Caco-2 (cell line): Measurements from ENCODE around the gene BOLA2B. TPM values are rescaled to one million over a fixed set of nuclear protein-coding genes. Genes with fewer than 3 reads are reported as not detected.
"Not testable (repeated sequence)": the region's sequence is repeated elsewhere in the genome, so short reads cannot be mapped to it uniquely, and the experiment has no call there.

Source experiments
- Bru-seq: library from RNA; stranded (reverse); fragments of 400-500 nt; gene quantifications from one replicate; lab custom pipeline; 2021; lab: Mats Ljungman, UMichigan
- BruChase-seq, 2 experiments: library from RNA; stranded (reverse); fragments of 400-500 nt; gene quantifications; one replicate each; lab custom pipeline; 2021; lab: Mats Ljungman, UMichigan
- BruUV-seq: library from RNA; stranded (reverse); fragments of 400-500 nt; replicated peaks from 2 replicates; lab custom pipeline; 2021; lab: Mats Ljungman, UMichigan
- CTCF ChIA-PET: fragments of 300-600 bp; sonication (Branson Sonifier 250); formaldehyde crosslinking; loops from one replicate; lab custom pipeline; 2022; ENCODE audit warnings: antibody characterized with exemption; lab: Charles Lee
- POLR2A ChIA-PET: fragments of 300-600 bp; sonication (Branson Sonifier 250); formaldehyde crosslinking; loops from one replicate; lab custom pipeline; 2022; ENCODE audit warnings: antibody characterized with exemption; lab: Charles Lee
- DNase-seq, 2 experiments: peaks; one replicate each; pipeline versions ENCODE4 v3.0.0 to v3.0.0-alpha.2; 2020 to 2022
- H3K27me3 ChIP-seq: replicated peaks from 2 replicates; pipeline ENCODE4 v1.6.0; 2011; ENCODE audit warnings: low read length; ENCODE audit not compliant: control insufficient read depth, insufficient read depth
- H3K36me3 ChIP-seq: 2 replicates; pipeline ENCODE4 v1.5.1; 2011; ENCODE audit warnings: low read length; ENCODE audit not compliant: control insufficient read depth, insufficient read depth
- H3K4me1 ChIP-seq: fragments of 250-450 bp; sonication (Bioruptor Pico); 2 replicates; pipeline ENCODE4 v1.5.1; 2020; ENCODE audit warnings: mild to moderate bottlenecking
- H3K4me3 ChIP-seq: 2 replicates; pipeline ENCODE4 v1.5.1; 2011; ENCODE audit warnings: low read depth, mild to moderate bottlenecking, control low read depth, low read length
- H3K9me3 ChIP-seq: fragments of 250-450 bp; sonication (Bioruptor Pico); 2 replicates; pipeline ENCODE4 v1.5.1; 2020; ENCODE audit warnings: mild to moderate bottlenecking, moderate library complexity
- H3K27ac Mint-ChIP-seq: one replicate; pipeline ENCODE4 v1.8.0; 2022; ENCODE audit warnings: mixed read lengths; ENCODE audit not compliant: unreplicated experiment
- H3K27me3 Mint-ChIP-seq: one replicate; pipeline ENCODE4 v1.8.0; 2022; ENCODE audit warnings: mixed read lengths; ENCODE audit not compliant: insufficient read depth, unreplicated experiment
- H3K36me3 Mint-ChIP-seq: one replicate; pipeline ENCODE4 v1.8.0; 2022; ENCODE audit warnings: mild to moderate bottlenecking, mixed read lengths; ENCODE audit not compliant: insufficient read depth, unreplicated experiment
- H3K4me1 Mint-ChIP-seq: one replicate; pipeline ENCODE4 v1.8.0; 2022; ENCODE audit warnings: low read depth, mixed read lengths; ENCODE audit not compliant: unreplicated experiment
- H3K4me3 Mint-ChIP-seq: one replicate; pipeline ENCODE4 v1.8.0; 2022; ENCODE audit warnings: mild to moderate bottlenecking, moderate library complexity, mixed read lengths; ENCODE audit not compliant: unreplicated experiment
- H3K9me3 Mint-ChIP-seq: one replicate; pipeline ENCODE4 v1.8.0; 2022; ENCODE audit warnings: mixed read lengths; ENCODE audit not compliant: unreplicated experiment
- intact Hi-C: fragments of 100-400 bp; cut with micrococcal nuclease; formaldehyde crosslinking; loops from one replicate; pipeline ENCODE4 v1.10.0; 2022; ENCODE audit not compliant: unreplicated experiment
- long read RNA-seq: library from polyadenylated mRNA; stranded (forward); transcript quantifications from one replicate; pipeline ENCODE4 v2.0.0, GENCODE V29; 2022
- total RNA-seq: library from RNA; stranded (reverse); gene quantifications from 2 replicates; pipeline ENCODE4 v1.2.3, GENCODE V29; 2022

Gene BOLA2B
- total RNA-seq (96.5 and 114 TPM in 2 replicates), Bru-seq, nascent RNA (not detected), BruChase-seq, experiment 1, labeled RNA remaining after a 2-hour chase (percentile 26 among the genes with signal in this experiment), BruChase-seq, experiment 2, labeled RNA remaining after a 6-hour chase (percentile 35 among the genes with signal in this experiment)
- long read RNA-seq, transcript BOLA2B-201 (3 exons, 1,012 nt): major isoform, 30 of 31 reads
- long read RNA-seq, partial matches to known transcripts: 0 of 31 reads
- long read RNA-seq, other reads (novel, unspliced or antisense): 0 of 31 reads

DNA sequence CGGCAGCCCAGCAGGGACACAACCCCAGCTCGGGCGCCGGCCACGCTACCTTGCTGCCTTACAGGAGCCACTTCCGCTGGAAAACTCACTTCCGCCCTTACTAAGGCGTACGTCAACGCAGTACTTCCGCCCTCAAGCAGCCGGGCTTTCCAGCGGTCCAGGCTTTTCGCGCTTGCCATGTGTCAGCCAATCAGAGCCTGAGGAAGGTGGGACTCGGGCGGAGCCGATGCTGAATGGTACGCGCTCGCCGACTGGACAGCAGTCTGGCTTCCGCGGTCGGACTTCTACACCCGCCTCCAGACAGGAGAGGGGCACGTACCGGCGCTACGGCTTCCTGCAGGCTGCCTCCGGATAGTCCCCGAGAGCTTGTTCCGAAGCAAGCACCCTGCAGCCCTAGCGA, at the start of gene BOLA2B, which contains the start of gene SLX1A:
Gene BOLA2B (minus strand): TSS at position 52 of the 400 bp plus-strand sequence. CDS start 71 bp downstream, outside the sequence.
Gene SLX1A (plus strand): TSS at position 261 of the 400 bp plus-strand sequence. CDS start 210 bp downstream, outside the sequence.
- H3K4me1 ChIP-seq, intact Hi-C loops, H3K4me1 Mint-ChIP-seq, CTCF ChIA-PET, H3K4me3 Mint-ChIP-seq, H3K27me3 Mint-ChIP-seq, H3K27ac Mint-ChIP-seq, H3K36me3 Mint-ChIP-seq, BruUV-seq, H3K9me3 Mint-ChIP-seq, H3K36me3 ChIP-seq, H3K27me3 ChIP-seq, POLR2A ChIA-PET, DNase-seq, H3K9me3 ChIP-seq: not testable (repeated sequence)
- H3K4me3 ChIP-seq: peak within 1 kb of the TSS; percentile 26; the same call in 1 of the 2 replicates

DNA sequence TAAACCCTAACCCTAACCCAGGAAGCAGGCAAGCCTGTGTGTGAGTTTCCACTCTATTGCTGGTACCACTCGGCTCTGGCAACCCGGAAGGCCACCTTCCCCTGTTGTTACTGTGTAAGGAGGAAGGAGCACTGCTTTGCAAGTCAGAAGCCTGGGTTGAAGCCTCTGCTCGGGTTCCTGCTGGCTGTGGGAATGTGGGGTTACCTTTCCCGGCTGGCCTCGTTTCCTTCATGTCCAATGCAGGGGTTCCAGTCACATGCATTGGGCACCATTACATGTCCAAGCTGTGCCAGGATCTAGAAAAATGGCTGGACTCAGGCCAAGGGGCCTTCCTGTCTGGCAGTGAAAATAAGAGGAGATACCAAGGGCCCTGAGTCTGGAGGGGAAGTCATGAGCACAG, 23.6 kb upstream of the BOLA2B start:
- H3K27me3 ChIP-seq, H3K36me3 Mint-ChIP-seq, H3K9me3 Mint-ChIP-seq, H3K4me1 Mint-ChIP-seq, POLR2A ChIA-PET, H3K4me3 ChIP-seq, H3K9me3 ChIP-seq, H3K36me3 ChIP-seq, CTCF ChIA-PET, H3K4me3 Mint-ChIP-seq, BruUV-seq, H3K27ac Mint-ChIP-seq, DNase-seq, H3K4me1 ChIP-seq, intact Hi-C loops, H3K27me3 Mint-ChIP-seq: not testable (repeated sequence)

DNA sequence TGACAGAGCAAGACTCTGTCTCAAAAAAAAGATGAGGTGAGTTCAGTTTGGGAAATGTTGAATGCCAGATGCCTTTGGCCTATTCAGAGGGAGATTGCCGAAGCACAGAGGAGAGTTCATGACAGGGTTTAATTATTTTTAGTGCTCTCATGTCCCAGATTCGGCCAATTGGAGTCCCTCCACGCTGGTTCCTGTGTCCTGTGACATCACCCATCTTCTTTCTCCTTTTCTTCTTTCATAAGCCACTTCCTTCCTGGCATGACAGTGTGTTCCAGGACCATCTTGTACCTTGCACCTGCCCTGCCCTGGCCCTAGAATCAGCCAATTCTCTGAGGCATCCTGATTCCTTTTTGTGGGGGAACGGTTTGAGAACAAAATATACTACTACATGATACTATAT, 17.9 kb upstream of the BOLA2B start:
- DNase-seq, H3K4me3 ChIP-seq, H3K9me3 ChIP-seq, H3K4me1 ChIP-seq, H3K36me3 Mint-ChIP-seq, BruUV-seq, POLR2A ChIA-PET, H3K27me3 Mint-ChIP-seq, CTCF ChIA-PET, H3K4me1 Mint-ChIP-seq, H3K27me3 ChIP-seq, H3K9me3 Mint-ChIP-seq, H3K27ac Mint-ChIP-seq, H3K36me3 ChIP-seq, intact Hi-C loops, H3K4me3 Mint-ChIP-seq: not testable (repeated sequence)

DNA sequence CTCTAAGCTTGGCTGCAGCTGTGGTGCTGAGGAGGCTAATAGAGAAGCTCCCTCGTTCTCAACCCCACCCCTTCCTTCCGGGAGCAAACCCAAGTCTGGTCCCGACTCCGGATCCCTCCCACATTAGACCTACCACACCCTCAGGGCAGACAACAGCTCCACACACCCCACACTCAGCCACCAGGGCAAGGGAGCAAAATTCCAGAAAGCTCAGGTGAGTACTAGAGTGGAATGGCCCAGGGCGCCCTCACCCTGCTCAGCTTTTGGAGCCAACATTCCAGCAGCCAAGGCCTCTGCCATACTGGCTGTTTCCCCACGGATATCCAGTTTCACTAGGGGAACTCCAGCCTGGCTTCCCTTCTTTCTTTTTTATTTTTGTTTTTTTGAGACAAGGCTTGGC, 15.6 kb upstream of the BOLA2B start:
- H3K4me3 Mint-ChIP-seq, H3K27me3 Mint-ChIP-seq, intact Hi-C loops, H3K9me3 Mint-ChIP-seq, H3K27me3 ChIP-seq, CTCF ChIA-PET, H3K4me1 Mint-ChIP-seq, H3K36me3 ChIP-seq, H3K9me3 ChIP-seq, H3K4me1 ChIP-seq, BruUV-seq, H3K27ac Mint-ChIP-seq, H3K4me3 ChIP-seq, POLR2A ChIA-PET, H3K36me3 Mint-ChIP-seq: not testable (repeated sequence)
- peak in 1 of 2 experiments; percentile 24 for DNase-seq

DNA sequence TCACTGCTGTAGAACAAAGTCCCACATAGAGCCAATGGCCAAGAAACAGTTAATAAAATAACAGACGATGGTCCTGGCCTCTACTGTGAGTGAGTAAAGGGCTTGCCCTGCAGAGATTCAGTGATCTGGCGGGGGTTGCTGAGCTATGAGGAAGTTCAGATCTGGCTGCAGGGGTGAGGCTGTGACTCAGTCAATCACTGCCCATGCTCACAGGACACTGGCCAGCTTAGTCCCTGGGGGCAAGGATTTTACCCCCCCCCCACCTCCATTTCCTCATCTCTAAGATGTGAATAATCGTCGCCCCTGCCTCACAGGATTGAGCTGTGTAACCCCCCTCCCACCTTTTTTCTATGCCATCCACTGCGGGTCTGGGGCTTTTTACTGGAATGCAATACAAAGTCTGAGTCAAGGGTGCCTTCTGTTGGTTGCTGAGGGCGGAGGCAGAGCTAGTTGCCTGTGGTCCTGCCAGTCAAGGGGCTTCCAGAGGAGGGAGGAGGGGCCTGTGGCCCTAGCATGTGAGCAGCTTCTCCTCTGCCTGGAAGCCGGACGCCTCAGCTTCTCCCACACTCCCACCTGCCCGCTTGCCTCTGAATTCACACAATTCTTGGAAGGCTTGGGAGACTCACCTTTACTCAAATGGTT, 13.7 kb upstream of the BOLA2B start:
- H3K4me1 Mint-ChIP-seq, H3K9me3 Mint-ChIP-seq, BruUV-seq, H3K9me3 ChIP-seq, H3K4me1 ChIP-seq, CTCF ChIA-PET, H3K36me3 Mint-ChIP-seq, H3K27me3 Mint-ChIP-seq, H3K36me3 ChIP-seq, H3K27ac Mint-ChIP-seq, H3K4me3 ChIP-seq, H3K27me3 ChIP-seq, H3K4me3 Mint-ChIP-seq, intact Hi-C loops: not testable (repeated sequence)
- POLR2A ChIA-PET: interaction anchor here (0.6 kb wide), 1 partner anchor 95 kb away, joined by 3 read pairs; no protein-coding TSS in a partner anchor
- DNase-seq: peak in 1 of 2 experiments; percentile 26

- H3K36me3 ChIP-seq, H3K9me3 ChIP-seq, H3K4me3 ChIP-seq, H3K36me3 Mint-ChIP-seq, POLR2A ChIA-PET, H3K4me1 Mint-ChIP-seq, H3K4me1 ChIP-seq, BruUV-seq, intact Hi-C loops, CTCF ChIA-PET, H3K9me3 Mint-ChIP-seq, H3K27me3 ChIP-seq, H3K27me3 Mint-ChIP-seq, H3K27ac Mint-ChIP-seq, H3K4me3 Mint-ChIP-seq, DNase-seq: not testable (repeated sequence)
Observed at GRCh38 chr16:30206252-30206651, 12.8 kb upstream of the BOLA2B start.
